H1 (cell line): ENCODE results near the gene RAB1B. TPM values are rescaled to one million over a fixed set of nuclear protein-coding genes. Genes with fewer than 3 reads are reported as not detected.

ENCODE experiments used
- CTCF ChIA-PET: fragments of 300-600 bp; sonication (Branson Sonifier 250); formaldehyde crosslinking; loops from one replicate; lab custom pipeline; 2021; ENCODE audit not compliant: partially characterized antibody; lab: Charles Lee
- POLR2A ChIA-PET: fragments of 300-600 bp; sonication (Branson Sonifier 250); formaldehyde crosslinking; loops from one replicate; lab custom pipeline; 2021; ENCODE audit warnings: inconsistent platforms; ENCODE audit not compliant: partially characterized antibody; lab: Charles Lee
- DNase-seq, 2 experiments: peaks; one replicate each; pipeline versions ENCODE4 v3.0.0 to v3.0.0-alpha.2; 2010 to 2022; ENCODE audit warnings: low spot score in 2 of 2, low read depth in 1 of 2, mixed read lengths in 1 of 2
- FAIRE-seq: peaks from 2 replicates; lab custom pipeline; 2011; peaks lifted over from hg19 to GRCh38; lab: Jason Lieb, UNC
- H2AFZ ChIP-seq: 2 replicates; pipeline ENCODE4 v1.8.1; 2012; ENCODE audit warnings: low read length, inconsistent platforms
- H2AK5ac ChIP-seq: 2 replicates; pipeline ENCODE4 v1.6.1; 2013; ENCODE audit warnings: low read depth, low read length
- H2BK120ac ChIP-seq: replicated peaks from 2 replicates; pipeline ENCODE3; 2013; ENCODE audit warnings: low read depth, low read length, inconsistent platforms
- H2BK12ac ChIP-seq: 2 replicates; pipeline ENCODE4 v1.6.1; 2013; ENCODE audit warnings: low read depth, low read length
- H2BK15ac ChIP-seq: 2 replicates; pipeline ENCODE4 v1.6.1; 2013; ENCODE audit warnings: low read length
- H2BK20ac ChIP-seq: 2 replicates; pipeline ENCODE4 v1.6.1; 2013; ENCODE audit warnings: low read length
- H2BK5ac ChIP-seq: 2 replicates; pipeline ENCODE4 v1.6.1; 2013; ENCODE audit warnings: low read depth, low read length
- H3K14ac ChIP-seq: 2 replicates; pipeline ENCODE4 v1.6.1; 2013; ENCODE audit warnings: inconsistent platforms; ENCODE audit not compliant: insufficient read length
- H3K18ac ChIP-seq: 2 replicates; pipeline ENCODE4 v1.6.1; 2013; ENCODE audit warnings: low read length; ENCODE audit errors: extremely low read depth
- H3K23ac ChIP-seq: 2 replicates; pipeline ENCODE4 v1.6.1; 2013; ENCODE audit warnings: inconsistent platforms; ENCODE audit not compliant: insufficient read length
- H3K23me2 ChIP-seq: 2 replicates; pipeline ENCODE4 v1.6.1; 2013; ENCODE audit warnings: low read depth, low read length
- H3K27ac ChIP-seq: 2 replicates; pipeline ENCODE4 v1.6.1; 2011; ENCODE audit warnings: low read depth, low read length, inconsistent platforms
- H3K27me3 ChIP-seq, 4 experiments: replicated peaks in 1 of 4; 1 replicate in 1 of 4; 2 replicates in 3 of 4; pipeline versions ENCODE4 v1.6.1 to v1.8.1; 2011 to 2013; ENCODE audit warnings: low read length in 3 of 4, mild to moderate bottlenecking in 3 of 4, inconsistent platforms in 2 of 4, mixed read lengths in 2 of 4, moderate library complexity in 1 of 4; ENCODE audit not compliant: control insufficient read depth in 3 of 4, insufficient read depth in 3 of 4; ENCODE audit errors: extremely low read depth in 1 of 4
- H3K36me3 ChIP-seq, 4 experiments: 2 replicates each; pipeline versions ENCODE4 v1.6.1 to v1.8.1; 2011 to 2013; ENCODE audit warnings: mild to moderate bottlenecking in 4 of 4, low read length in 3 of 4, moderate library complexity in 2 of 4, control low read depth in 1 of 4, inconsistent platforms in 1 of 4; ENCODE audit not compliant: insufficient read depth in 4 of 4, control insufficient read depth in 2 of 4
- H3K4ac ChIP-seq: replicated peaks from 2 replicates; pipeline ENCODE3; 2013; ENCODE audit warnings: low read length, low read depth, mixed read lengths, inconsistent platforms; ENCODE audit not compliant: insufficient read length
- H3K4me1 ChIP-seq, 4 experiments: replicated peaks in 1 of 4; 1 replicate in 1 of 4; 2 replicates in 3 of 4; pipeline versions ENCODE4 v1.6.1 to v1.8.1; 2011 to 2013; ENCODE audit warnings: low read length in 3 of 4, inconsistent platforms in 2 of 4, mixed read lengths in 1 of 4; ENCODE audit not compliant: insufficient read depth in 4 of 4, control insufficient read depth in 3 of 4
- H3K4me2 ChIP-seq, 2 experiments: 2 replicates each; pipeline versions ENCODE4 v1.6.1 to v1.8.1; 2011 to 2013; ENCODE audit warnings: low read depth in 2 of 2, low read length in 2 of 2, control low read depth in 1 of 2, inconsistent platforms in 1 of 2, mild to moderate bottlenecking in 1 of 2; ENCODE audit not compliant: insufficient read depth in 1 of 2
- H3K4me3 ChIP-seq, 4 experiments: fragments of 200-600, 300-600 bp in 1 of 4; sonication (generic), shearing (Covaris generic), sonication (Bioruptor Twin) in 1 of 4; 2 replicates each; pipeline versions ENCODE4 v1.5.1 to v1.8.1; 2011 to 2016; ENCODE audit warnings: low read length in 4 of 4, low read depth in 3 of 4, control low read depth in 2 of 4, inconsistent platforms in 2 of 4, mild to moderate bottlenecking in 2 of 4, mixed read lengths in 1 of 4, moderate library complexity in 1 of 4; ENCODE audit not compliant: insufficient read depth in 2 of 4; ENCODE audit errors: extremely low read depth in 1 of 4
- H3K56ac ChIP-seq: replicated peaks from 2 replicates; pipeline ENCODE3; 2013; ENCODE audit warnings: low read depth, mild to moderate bottlenecking, mixed read lengths, low read length, inconsistent platforms; ENCODE audit not compliant: insufficient read length
- H3K79me1 ChIP-seq: 2 replicates; pipeline ENCODE4 v1.6.1; 2013; ENCODE audit warnings: low read depth, low read length, control low read depth
- H3K79me2 ChIP-seq, 2 experiments: 2 replicates each; pipeline versions ENCODE4 v1.6.1 to v1.8.1; 2012 to 2013; ENCODE audit warnings: low read length in 2 of 2, mild to moderate bottlenecking in 2 of 2, inconsistent platforms in 1 of 2; ENCODE audit not compliant: insufficient read depth in 2 of 2, control insufficient read depth in 1 of 2
- H3K9ac ChIP-seq, 4 experiments: replicated peaks in 1 of 4; 1 replicate in 1 of 4; 2 replicates in 3 of 4; pipeline versions ENCODE4 v1.6.1 to v1.8.1; 2011 to 2013; ENCODE audit warnings: low read depth in 3 of 4, low read length in 3 of 4, control low read depth in 2 of 4, mild to moderate bottlenecking in 2 of 4, moderate library complexity in 2 of 4, inconsistent platforms in 1 of 4; ENCODE audit errors: extremely low read depth in 1 of 4
- H3K9me3 ChIP-seq, 2 experiments: 2 replicates each; pipeline versions ENCODE4 v1.6.1 to v1.8.1; 2012 to 2013; ENCODE audit warnings: mild to moderate bottlenecking in 2 of 2, moderate library complexity in 2 of 2, control low read depth in 1 of 2, inconsistent platforms in 1 of 2, low read depth in 1 of 2, low read length in 1 of 2, mixed read lengths in 1 of 2; ENCODE audit not compliant: insufficient read depth in 2 of 2
- H4K20me1 ChIP-seq, 2 experiments: replicated peaks in 1 of 2; 2 replicates each; pipeline versions ENCODE3 to v1.8.1; 2011 to 2013; ENCODE audit warnings: inconsistent platforms in 2 of 2, low read length in 2 of 2, mild to moderate bottlenecking in 1 of 2; ENCODE audit not compliant: insufficient read depth in 2 of 2, control insufficient read depth in 1 of 2
- H4K5ac ChIP-seq: 2 replicates; pipeline ENCODE4 v1.6.1; 2013; ENCODE audit warnings: low read length, low read depth, mixed read lengths, inconsistent platforms; ENCODE audit not compliant: insufficient read length
- H4K8ac ChIP-seq: 2 replicates; pipeline ENCODE4 v1.8.0; 2013; ENCODE audit warnings: mild to moderate bottlenecking, moderate library complexity, low read length, inconsistent platforms; ENCODE audit not compliant: insufficient read depth; ENCODE audit errors: extremely low read depth
- H4K91ac ChIP-seq: replicated peaks from 2 replicates; pipeline ENCODE3; 2013; ENCODE audit warnings: low read length, mixed read lengths, inconsistent platforms; ENCODE audit not compliant: insufficient read length
- HDAC2 ChIP-seq, 2 experiments: fragments of 300-600 bp in 1 of 2; sonication (generic) in 1 of 2; IDR thresholded peaks; 2 replicates each; pipeline ENCODE4 v1.6.1; 2011 to 2012; ENCODE audit warnings: low read depth in 2 of 2, low read length in 2 of 2, mild to moderate bottlenecking in 2 of 2, moderate library complexity in 2 of 2, borderline replicate concordance in 1 of 2, inconsistent platforms in 1 of 2
- JUN ChIP-seq: IDR thresholded peaks from 2 replicates; pipeline ENCODE4 v1.6.1; 2011; ENCODE audit warnings: low read depth, mild to moderate bottlenecking, improper control_type of control experiment, low read length
- RFX5 ChIP-seq: IDR thresholded peaks from 2 replicates; pipeline ENCODE4 v1.6.1; 2011; ENCODE audit warnings: low read depth, low read length, improper control_type of control experiment, borderline replicate concordance
- RNF2 ChIP-seq: fragments of 200-900, 300-1000 bp; sonication (generic); IDR thresholded peaks from 2 replicates; pipeline ENCODE4 v1.7.1; 2016; ENCODE audit warnings: borderline replicate concordance, low read depth, mild to moderate bottlenecking, antibody characterized with exemption, low read length; ENCODE audit not compliant: poor library complexity, severe bottlenecking; ENCODE audit errors: missing control alignments
- SAP30 ChIP-seq: fragments of 300-600 bp; sonication (generic); IDR thresholded peaks from 2 replicates; pipeline ENCODE4 v1.7.1; 2012; ENCODE audit warnings: low read length, moderate library complexity, mild to moderate bottlenecking, inconsistent platforms; ENCODE audit not compliant: insufficient read depth, insufficient replicate concordance
- SP4 ChIP-seq: IDR thresholded peaks from 2 replicates; pipeline ENCODE4 v1.6.1; 2012; ENCODE audit warnings: low read length, inconsistent platforms
- TCF12 ChIP-seq: IDR thresholded peaks from 2 replicates; pipeline ENCODE4 v1.6.1; 2011; ENCODE audit warnings: low read depth, mild to moderate bottlenecking, low read length
- YY1 ChIP-seq: IDR thresholded peaks from 2 replicates; pipeline ENCODE4 v1.6.1; 2011; ENCODE audit warnings: low read depth, mild to moderate bottlenecking, low read length
- WGBS, 2 experiments: shearing (Covaris generic) in 1 of 2; methylation state at CpG; one replicate each; pipeline versions ENCODE4 v1.1.6 to v1.1.7; 2013 to 2015; ENCODE audit warnings: low lambda C conversion rate in 2 of 2, mixed read lengths in 2 of 2, inconsistent platforms in 1 of 2, low coverage in 1 of 2, missing lambda C conversion rate in 1 of 2; ENCODE audit not compliant: insufficient replicate concordance in 2 of 2, insufficient coverage in 1 of 2, insufficient read length in 1 of 2; ENCODE audit errors: extremely low coverage in 1 of 2, missing lambda C conversion rate in 1 of 2; 5-methylcytosine and 5-hydroxymethylcytosine counted together
- polyA plus RNA-seq, 7 experiments: library from polyadenylated mRNA; depleted of rRNA in 3 of 7; stranded (reverse) in 5 of 7; unstranded in 2 of 7; fragments of >200 nt in 5 of 7; fragments of 200-250 nt in 2 of 7; gene quantifications; 1 replicate in 5 of 7; 2 replicates in 1 of 7; 4 replicates in 1 of 7; pipeline versions ENCODE4 v1.2.1 to v1.2.3, GENCODE V29; 2011 to 2013; ENCODE audit warnings: missing spikeins in 2 of 7, mixed read lengths in 2 of 7
- total RNA-seq: library from RNA; stranded (reverse); fragmentation: NEBNext Ultra II Directional; extraction: Animal tissue kit (Norgen Biotek cat#: 25700); gene quantifications from 2 replicates; pipeline ENCODE4 v1.2.1, GENCODE V29; 2021
- TF ChIP-seq, protein P1 (sequence below): IDR thresholded peaks from 2 replicates; pipeline ENCODE4 v1.6.1; 2012; ENCODE audit warnings: inconsistent platforms

RAB1B gene
- total and polyA plus RNA-seq, 2 of the 8 experiments (the other 6 are each of a cell fraction or from before 2014, with no cell fraction given): 100 to 217 TPM

DNA sequence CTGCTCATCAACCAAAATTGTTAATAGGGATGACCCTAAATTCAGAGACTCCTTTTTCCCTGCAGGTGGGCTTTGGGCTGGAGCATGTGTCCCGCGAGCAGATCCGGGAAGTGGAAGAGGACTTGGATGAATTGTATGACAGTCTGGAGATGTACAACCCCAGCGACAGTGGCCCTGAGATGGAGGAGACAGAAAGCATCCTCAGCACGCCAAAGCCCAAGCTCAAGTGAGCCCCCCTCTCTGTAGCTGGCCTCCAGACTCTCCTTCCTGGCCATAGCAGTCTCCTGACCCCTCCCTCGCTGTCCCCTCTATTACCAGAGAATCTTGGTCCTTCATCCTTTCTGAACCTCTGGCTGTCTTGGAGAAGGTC lies 47.9 kb upstream of the RAB1B start:
- Histone ChIP-seq H3K9me3 (no peaks in the 10 kb centered on the region), H3K27ac (no peak overlapping the region), H3K79me2 (no peaks in the 10 kb centered on the region), H3K4me2 (no peak overlapping the region), H2AK5ac (no peak overlapping the region), H3K79me1 (no peaks in the 10 kb centered on the region), H2BK15ac (no peak overlapping the region), H3K4me1 (peaks cover 0 to 2% (median 0%) of the 10 kb centered on the region in 4 experiments; a peak in 1 of 7 replicates), H2BK120ac (no peak overlapping the region), H3K14ac (no peak overlapping the region), H3K23ac (no peak overlapping the region), H3K9ac (no peak overlapping the region), H2BK5ac (no peak overlapping the region), H4K8ac (no peak overlapping the region), H2AFZ (no peak overlapping the region), H2BK12ac (no peak overlapping the region), H4K20me1 (peaks cover 1% of the 10 kb centered on the region in 2 experiments), H3K18ac (no peak overlapping the region), H3K4me3 (no peak overlapping the region), H4K91ac (no peak overlapping the region), H3K56ac (no peak overlapping the region), H3K27me3 (no peaks in the 10 kb centered on the region), H3K4ac (no peak overlapping the region), H3K23me2 (no peaks in the 10 kb centered on the region), H4K5ac (no peak overlapping the region), H2BK20ac (no peak overlapping the region), H3K36me3 (peaks cover 0 to 3% (median 0%) of the 10 kb centered on the region in 4 experiments; a peak in 3 of 8 replicates)
- no peak for TF ChIP-seq JUN
- TF ChIP-seq TCF12: no peak
- no peak for TF ChIP-seq HDAC2 (IDR thresholded peaks at IDR 0.05; ENCODE audit: borderline replicate concordance in 1 of 2, low read depth in 2 of 2, low read length in 2 of 2)
- no peak for TF ChIP-seq SAP30
- TF ChIP-seq RNF2: no peak
- TF ChIP-seq RFX5: no peak
- TF ChIP-seq, protein P1, sequence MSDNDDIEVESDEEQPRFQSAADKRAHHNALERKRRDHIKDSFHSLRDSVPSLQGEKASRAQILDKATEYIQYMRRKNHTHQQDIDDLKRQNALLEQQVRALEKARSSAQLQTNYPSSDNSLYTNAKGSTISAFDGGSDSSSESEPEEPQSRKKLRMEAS: no peak
- TF ChIP-seq SP4: no peak
- TF ChIP-seq YY1: no peak
- 98% methylated on average over 6 of the region's 6 CpGs; no CpG with 5 or more reads in 1 of the 2 experiments for WGBS, 2 experiments
- FAIRE-seq (no peak), DNase-seq (no peak)
- POLR2A ChIA-PET: interaction anchor here (0.5 to 1.5 kb wide), 3 partner anchors 12 to 167 kb away, joined by 3 read pairs; no protein-coding TSS in a partner anchor
- CTCF ChIA-PET: interaction anchor here (0.7 to 10.1 kb wide), 5 partner anchors 16 to 170 kb away, joined by 3 to 123 read pairs (median 5); no protein-coding TSS in a partner anchor
